DMS153 treated with DMSO at 0.1 percent for 48 hours (cell line): Measurements from ENCODE around the gene SCN2B.
"Not testable (repeated sequence)": the region's sequence is repeated elsewhere in the genome, so short reads cannot be mapped to it uniquely, and the experiment has no call there.

ENCODE experiments used
- DNase-seq: peaks from one replicate; lab custom pipeline; 2025; ENCODE audit not compliant: unreplicated experiment; lab: John Stamatoyannopoulos, UW

Gene SCN2B

DNA sequence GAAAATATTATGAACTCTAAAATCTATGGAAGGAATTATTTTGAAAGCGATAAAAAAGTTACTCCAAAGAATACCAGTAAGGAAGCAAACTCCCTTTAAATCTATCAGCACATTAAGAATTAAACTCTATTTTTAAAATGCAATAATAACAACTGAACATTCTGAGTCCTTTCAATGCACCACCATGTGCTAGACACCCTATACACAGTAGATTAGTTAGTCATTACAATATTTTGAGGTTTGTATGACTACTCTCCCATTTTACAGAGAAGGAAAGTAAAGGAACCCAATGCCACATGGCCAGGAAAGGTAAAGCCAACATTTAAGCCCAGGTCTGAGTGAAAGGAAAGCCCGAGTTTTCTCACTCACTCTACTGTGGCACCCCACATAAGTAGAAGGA lies 30.6 kb upstream of the SCN2B start:
- DNase-seq = no peak

DNA sequence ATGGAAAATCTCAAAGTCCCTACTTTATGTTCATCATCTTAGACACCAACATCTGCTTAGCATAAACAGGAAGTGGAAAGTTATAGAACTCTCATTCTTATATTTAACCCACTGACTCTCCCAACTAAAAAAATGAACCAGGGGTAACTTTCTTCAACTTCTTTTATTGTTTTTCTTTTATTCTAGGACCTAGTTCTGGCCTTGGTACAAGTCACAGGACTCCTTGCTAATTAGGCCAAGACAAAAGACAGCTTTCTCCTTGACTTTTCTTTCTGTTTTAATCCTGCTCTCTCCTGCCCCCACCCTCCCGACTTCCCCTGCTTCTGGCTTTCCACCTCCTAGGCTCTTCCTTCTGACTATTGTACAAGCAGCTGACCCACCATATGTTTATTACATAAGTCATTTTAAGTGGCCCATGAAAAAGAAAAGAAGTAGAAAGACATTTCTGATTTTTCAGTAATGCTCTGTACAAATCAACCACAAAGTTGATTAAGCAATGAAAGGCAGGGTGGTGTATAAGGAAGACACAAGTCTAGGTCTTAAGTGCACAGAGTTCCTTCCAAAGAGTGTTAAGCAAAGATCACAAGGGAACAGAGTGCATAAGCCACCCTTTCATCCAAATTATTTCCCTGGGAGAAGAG lies 30.1 kb upstream of the SCN2B start:
- no peak for DNase-seq

DNA sequence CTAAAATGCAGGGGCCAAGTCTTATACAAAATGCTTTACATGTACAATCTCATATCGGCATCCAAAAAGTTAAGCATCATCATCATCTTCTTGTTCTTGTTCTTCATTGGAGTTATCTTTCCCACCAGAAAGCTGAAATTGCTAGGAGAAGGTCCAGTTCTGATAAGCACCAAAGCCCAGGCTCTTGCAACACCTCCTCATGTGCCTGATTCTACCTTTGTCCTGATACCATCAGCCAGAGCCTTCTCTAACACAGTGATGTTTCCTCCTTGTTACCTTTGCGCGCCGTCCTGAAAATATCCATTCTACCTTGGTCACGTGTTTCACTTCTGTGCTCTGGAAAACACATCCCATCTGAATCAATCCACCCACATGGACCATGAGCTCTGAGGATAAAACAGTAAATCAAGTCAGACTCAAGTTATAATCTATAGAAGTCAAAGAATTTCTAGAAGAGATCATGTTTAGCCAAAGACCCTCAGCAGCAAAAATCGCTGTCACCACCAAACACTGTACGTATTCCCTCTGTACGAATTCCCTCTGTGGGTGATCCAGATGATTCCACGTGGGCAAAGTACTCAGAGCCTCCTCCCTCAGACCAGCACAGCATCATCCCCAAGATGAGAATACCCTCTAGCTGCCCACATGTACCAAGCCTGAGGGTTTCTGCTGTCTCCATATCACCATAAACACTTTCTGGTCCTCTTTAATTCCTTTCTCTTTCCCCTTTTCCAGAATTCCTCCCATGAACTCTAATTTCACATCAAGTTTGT lies 29.4 kb upstream of the SCN2B start:
- no peak for DNase-seq

DNA sequence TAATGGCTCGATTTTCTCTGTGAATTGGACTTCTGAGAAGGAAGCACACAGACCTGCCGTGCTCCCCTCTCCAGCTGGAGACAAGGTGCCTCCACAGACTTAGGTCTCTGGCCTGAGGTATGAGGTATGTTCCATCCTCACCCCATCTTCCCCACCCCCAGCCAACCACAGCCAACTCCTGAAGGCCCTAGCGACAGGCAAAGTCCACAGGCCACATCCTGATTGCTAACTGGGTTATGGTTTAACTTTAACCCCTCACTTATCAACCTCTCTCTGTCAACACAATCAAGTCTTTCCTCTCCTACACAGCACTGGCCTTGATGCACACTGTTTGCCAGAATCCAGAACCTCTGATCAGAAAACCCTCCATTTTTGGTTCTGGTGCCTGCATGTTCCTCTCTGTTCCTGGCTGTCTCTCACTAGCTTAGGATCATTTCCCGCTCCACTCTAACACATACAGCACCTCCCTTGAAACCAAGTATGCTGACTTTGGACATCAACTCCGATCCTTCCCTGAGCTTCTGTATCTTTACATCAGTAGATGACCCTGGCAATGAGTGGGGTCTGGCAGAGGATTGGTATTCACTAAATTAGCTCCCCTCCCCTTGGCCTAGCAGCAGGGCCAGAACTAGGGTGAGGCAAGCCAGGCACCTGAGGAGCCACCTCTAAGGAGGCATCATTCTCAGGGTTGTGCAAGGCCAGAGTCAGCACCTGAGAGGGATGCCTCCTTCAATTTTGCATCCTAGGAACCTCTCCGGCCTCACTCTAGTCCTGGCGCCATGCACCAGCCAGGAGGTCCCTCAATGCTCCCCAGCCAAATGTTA lies 26.4 kb upstream of the SCN2B start:
- DNase-seq = no peak

DNA sequence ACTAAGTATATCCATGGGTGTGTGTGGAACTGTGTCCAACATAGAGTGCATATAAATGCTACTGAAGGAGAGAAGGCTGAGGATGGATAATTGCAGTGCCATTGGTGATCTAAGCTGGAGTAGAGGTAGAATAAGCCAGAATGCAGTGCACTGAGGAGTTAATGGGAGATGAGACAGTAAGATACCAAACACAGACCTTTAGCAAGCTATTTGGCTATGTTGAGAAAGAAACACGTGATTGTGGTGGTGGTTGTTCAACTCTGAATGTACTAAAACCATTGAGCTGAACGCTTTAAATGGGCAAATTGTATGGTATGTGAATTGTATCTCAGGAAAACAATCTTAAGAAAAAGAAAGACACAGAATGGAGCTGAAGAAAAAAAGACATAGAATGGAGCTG lies 25.5 kb upstream of the SCN2B start:
- DNase-seq = no peak

DNA sequence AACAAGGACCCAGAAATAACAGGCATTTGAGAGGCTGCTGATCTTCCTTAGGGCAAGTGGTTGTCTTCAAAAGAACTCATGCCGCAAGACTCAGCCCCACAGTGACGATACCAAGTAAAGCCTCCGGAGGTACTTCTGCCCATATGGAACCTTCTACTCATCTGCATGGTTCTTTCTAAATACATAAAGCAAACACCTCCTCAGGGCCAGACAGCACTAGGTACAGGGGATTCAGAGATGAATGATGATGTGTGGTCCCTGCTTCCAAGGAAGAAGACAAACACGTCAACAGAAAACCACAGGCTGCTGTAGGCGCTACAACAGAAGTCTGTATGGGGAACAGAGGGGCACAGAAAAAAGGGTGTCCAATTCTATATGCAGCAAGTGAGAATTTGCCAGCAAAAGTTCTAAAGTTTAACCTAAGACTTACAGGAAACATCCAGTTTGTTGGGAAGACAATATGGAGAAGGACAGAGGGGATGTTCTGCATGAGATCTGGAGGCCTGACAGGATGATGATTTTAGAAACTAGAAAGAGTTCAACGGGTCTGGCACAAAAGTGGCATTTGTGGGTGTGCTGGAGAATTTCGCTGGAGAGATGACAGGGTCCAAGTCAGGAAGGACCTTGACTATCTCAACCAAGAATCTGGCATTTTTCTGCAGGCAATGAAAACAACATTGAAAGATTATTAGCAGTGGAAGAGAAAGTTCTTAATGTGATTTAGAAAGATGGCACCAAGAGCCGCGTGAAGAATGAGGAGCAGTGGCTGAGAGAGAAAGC lies 24.7 kb upstream of the SCN2B start:
- no peak for DNase-seq

DNA sequence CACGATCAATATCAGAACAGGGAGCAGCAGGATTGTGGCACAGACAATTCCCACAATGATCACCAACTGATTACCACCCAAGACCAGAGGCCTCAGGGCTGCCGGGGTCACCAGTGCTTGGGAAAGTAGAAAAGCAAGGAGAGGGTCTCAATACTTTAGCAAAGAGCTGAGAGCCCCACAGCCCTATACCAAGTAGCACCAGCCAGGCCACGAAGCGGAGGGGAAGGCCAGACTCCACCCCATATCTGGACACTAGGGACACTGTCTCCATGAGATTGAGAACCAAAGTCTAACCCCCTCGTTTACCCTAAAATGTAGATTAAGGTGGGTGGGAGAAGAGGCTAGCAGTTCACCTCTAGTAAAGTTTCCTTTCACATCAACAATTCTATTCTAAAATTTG lies 24.1 kb upstream of the SCN2B start:
- DNase-seq = no peak

DNA sequence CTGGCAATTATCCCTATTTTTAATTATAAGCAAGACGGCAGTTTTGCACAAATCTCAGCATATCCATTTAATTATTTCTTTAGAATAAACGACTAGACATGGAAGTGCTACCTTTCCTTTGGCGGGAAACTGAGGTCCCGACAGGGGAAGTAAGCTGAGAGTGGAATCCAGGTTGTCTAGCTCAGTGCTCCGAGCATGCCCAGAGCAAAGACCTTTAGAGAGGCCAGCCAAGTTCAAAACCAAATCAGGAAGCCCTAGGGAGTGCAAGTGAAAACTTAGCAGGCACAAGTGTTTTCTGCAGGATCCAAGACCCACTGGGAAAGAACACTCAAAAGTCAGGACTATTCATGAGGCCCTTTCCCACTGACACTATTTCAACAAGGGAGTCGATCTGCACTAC lies 22.7 kb upstream of the SCN2B start:
- no peak for DNase-seq

DNA sequence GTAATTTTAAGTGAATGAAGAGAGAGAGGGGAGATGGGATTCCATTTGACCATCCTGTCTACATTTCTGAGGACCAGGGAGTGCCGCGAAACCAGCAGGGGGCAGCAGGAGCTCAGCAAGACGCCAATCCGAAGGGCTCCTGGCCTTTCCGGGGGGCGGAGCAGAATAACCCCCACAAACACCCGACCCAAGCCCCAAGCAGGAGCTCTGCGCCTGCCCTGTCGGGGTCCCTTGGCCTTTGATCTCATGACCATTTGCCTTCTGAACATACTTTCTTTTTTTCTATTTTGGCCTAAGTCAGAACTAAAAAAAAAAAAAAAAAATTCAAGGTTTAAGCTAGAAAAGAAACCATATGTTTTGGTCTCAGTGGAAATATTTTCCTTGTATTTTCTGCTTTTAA lies 21.9 kb upstream of the SCN2B start:
- DNase-seq = peak; percentile 50

DNA sequence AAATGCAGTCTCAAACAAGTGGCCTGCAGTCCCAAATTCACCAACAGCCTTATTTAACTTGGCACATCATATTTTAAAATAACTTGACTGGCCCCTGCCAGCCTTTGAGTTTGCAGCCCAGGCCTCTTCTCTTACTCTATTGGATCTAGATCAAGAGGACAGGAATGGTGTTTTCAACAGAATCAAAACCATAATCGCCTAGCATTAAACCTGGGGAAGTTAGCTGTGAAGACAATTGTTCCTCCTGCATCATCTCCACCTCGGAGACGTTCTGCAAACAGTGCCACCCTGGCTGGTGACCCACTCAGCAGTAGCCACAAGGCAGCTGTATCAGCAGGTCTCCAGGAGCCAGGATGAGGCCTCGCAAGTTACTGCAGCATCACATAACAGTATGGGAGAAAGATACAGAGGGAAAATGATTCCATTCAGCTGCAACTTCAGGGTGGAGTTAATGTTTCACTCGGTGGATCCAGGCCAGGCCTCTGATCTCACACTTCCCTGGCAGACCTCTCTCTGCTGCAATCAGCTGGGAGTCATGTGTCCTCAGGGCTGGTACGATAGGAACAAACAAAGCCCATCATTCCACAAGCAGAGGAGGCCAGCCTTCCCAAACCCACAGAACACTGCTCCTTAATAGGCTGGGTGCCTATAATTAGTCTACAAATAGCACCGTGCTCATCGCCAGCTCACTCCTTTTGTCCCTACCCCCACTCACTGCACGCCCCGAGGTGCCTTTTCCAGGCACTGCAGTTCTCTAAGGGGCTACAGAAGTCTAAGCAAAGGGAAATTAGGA lies 18.6 kb upstream of the SCN2B start:
- no peak for DNase-seq

DNA sequence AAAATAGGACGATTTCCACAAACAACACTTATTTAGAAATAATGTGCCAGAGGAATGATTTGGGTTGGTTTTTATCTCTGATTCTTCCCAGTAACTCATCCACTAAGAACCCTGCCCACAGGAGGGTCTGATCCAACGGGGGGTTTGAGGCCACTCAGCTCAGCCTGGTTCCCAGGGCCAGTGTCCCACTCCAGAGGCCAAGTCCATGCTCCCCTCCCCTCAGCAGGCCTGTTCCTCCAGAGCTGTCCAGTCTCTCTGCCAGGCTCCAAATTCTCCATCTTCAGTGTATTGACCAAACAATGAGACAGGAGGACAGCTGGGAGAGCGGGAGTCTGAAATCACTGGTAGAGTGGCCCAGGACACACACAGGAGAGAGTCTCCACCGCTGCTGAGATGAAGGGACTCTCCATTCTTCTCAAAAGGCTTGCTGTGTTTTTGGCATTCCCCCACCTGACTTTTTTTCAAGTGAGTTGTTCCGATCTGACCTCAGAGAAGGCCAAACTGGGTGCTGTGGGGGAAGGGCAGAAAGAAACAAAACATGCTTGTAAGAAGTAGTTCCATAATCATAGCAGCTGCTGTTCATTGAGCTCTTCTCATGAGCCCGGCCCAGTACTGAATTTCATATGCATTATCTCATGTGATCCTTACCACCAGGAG lies 17.6 kb upstream of the SCN2B start:
- DNase-seq = no peak

DNA sequence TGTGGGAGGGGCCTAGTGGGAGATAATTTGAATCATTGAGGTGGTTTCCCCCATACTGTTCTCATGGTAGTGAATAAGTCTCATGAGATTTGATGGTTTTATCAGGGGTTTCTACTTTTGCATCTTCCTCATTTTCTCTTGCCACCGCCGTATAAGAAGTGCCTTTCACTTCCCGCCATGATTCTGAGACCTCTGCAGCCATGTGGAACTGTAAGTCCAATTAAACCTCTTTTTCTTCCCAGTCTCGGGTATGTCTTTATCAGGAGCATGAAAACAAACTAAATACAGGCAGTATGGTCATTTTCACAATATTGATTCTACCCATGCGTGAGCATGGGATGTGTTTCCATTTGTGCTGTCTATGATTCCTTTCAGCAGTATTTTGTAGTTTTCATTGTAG lies 16.4 kb upstream of the SCN2B start:
- DNase-seq = not testable (repeated sequence)

DNA sequence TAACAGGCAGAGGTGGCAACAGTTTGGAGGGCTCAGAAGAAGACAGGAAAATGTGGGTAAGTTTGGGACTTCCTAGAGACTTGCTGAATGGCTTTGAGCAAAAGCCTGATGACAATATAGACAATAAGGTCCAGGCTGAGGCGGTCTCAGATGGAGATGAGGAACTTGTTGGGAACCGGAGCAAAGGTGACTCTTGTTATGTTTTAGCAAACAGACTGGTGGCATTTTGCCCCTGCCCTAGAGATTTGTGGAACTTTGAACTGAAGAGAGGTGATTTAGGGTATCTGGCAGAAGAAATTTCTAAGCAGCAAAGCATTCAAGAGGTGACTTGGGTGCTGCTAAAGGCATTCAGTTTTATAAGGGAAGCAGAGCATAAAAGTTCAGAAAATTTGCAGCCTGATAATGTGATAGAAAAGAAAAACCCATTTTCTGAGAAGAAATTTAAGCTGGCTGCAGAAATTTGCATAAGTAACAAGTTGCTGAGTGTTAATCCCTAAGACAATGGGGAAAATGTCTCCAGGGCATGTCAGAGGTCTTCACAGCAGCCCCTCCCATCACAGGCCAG lies 14.6 kb upstream of the SCN2B start:
- not testable (repeated sequence) for DNase-seq

DNA sequence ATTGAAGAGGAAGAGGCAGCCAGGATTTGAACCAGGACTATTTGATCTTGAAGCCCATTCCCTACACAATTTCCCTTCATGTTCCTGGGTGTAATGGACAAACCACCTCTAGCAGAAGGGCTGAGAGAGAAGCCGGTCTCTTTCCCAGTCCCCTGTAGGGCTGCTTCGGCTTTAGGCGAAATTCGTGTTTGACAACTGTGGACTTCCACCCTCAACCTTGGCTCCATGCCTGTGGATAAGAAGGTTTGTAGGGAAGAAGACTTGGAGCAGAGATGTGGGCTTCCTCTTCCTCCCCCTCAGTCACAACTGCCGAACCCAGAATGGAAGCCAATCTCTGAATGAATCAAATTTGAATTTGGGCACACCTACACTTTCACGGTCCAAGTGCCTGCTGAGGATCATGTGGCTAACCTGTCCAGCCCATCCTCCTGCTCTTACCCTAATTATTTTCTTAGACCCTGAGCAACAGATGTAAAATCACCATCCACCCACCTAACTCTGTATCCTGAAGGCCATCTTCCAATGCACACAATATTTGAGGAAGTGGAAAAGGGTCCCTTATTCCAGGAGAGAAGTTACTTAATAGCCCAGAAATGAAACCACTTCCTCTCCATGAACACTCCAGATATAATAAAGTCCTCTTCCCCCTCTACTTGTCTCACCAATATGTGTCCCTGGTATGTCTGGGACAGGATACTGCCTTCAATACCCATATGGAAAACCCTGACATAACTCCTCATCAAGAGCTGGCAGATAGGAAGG lies 10.1 kb upstream of the SCN2B start:
- no peak for DNase-seq

DNA sequence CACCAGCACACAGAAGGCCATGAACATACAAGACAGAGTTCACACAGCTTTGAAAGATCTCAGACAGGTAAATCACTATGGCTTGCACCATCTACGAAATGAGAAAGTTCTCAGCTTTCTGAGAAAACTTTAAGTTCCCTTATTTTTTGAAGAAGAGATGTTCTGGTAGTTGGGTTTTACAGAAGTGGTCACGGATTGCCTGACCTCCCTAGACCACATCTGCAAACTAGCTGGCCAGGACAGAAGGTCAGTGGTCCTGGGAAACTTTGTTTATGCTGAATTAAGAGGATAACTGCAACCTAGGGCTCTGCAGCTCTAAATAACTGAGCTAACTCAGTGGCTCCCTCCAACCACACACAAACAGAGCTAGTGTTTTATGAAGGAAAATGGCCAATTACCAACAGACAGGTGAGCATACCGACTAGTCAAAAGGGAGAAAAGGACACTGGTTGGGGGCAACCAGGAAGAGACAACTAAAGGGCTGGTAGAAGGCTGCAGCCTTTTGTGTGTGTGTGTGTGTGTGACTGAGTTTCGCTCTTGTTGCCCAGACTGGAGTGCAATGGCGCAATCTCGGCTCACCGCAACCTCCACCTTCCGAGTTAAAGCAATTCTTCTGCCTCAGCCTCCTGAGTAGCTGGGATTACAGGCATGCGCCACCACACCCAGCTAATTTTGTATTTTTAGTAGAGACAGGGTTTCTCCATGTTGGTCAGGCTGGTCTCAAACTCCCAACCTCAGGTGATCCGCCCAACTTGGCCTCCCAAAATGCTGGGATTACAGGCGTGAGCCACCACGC lies 8.5 kb upstream of the SCN2B start:
- DNase-seq = no peak

DNA sequence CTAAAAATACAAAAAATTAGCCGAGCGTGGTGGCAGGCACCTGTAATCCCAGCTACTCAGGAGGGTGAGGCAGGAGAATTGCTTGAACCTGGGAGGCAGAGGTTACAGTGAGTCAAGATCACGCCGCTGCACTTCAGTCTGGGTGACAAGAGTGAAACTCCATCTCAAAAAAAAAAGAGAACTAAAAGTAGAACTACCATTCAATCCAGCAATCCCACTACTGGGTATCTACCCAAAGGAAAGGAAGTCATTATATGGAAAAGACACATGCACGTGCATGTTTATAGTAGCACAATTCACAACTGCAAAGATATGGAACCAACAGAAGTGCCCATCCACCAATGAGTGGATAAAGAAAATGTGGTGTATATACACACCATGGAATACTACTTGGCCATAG lies 7.3 kb upstream of the SCN2B start:
- DNase-seq = not testable (repeated sequence)

DNA sequence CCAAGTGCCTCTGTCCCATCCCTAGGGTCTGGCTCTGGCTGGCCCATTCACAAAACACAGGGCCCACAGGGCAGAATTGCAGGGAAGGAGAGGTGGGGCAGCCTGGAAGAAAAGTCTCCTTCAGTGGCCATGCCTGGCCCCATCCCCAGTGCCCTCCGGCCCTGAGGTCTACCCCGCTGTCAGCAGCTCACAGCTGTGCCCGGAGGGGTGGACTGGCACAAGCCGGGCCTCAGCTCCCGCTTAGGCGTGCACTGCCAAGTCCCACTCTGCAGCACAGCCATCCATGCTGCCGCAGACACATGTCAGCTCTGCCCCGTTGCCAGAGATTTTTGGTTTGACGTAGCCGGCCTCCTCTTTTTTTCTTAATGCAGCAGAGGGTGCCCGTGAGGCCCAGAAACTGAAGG lies 3.9 kb upstream of the SCN2B start:
- no peak for DNase-seq

DNA sequence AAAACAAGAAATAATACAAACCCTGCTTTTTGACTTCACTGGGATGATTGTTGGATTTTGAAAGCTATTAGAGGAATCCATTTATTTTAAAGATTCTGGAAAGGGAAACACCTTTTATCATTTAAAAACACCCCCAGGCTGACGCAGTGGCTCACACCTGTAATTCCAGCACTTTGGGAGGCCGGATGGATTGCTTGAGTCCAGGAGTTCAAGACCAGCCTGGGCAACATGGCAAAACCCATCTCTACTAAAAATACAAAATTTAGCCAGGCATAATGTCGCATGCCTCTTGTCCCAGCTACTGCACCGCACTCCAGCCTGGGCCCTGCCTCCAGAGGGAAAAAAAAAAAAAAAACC lies 317 bp upstream of the SCN2B start:
- DNase-seq = no peak
